Measurements from ENCODE around the gene PRKN. TPM values are rescaled to one million over a fixed set of nuclear protein-coding genes. Genes with fewer than 3 reads are reported as not detected.

PRKN gene
- total and polyA plus RNA-seq, 2 donors (not counting 3 experiments of a cell fraction or from before 2014, with no cell fraction given) = 0.06 TPM; not detected in 1

DNA sequence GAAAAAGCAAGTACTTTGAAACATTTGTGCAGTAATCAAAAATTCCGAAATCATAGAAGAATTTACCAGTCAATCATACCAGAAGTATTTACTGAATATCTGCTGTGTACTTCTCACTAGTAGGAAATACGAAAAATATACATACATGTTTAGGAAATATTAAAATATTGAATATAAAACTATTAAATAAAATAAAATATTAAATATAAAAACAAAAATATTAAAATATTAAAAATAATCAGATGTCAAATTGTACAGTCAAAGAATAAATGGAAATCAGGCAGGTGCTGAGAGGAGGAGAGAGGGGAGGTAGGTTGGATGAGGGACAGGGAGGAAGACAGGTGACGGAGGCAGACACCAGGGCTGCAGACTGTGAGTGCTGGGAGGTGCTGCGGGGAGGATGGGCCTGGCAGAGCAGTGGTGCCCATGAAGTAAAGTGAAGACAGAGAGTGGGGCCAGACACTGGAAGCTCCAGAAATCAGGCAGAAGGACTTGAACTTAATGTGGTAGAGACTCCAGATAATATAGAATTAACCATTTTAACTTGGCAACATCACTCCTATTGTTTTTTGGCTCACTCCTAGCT is 55.9 kb downstream of the PRKN start:
- intact Hi-C loops (cut with micrococcal nuclease) = no loop called here
- TF ChIP-seq JUN (IDR thresholded peaks at IDR 0.05; ENCODE audit: borderline replicate concordance, insufficient read depth, insufficient read length, low read depth) (no peak), GATA2 (IDR thresholded peaks at IDR 0.05; ENCODE audit: insufficient read depth, insufficient read length, low read depth, low read length) (no peak), POLR2AphosphoS5 (IDR thresholded peaks at IDR 0.05; ENCODE audit: insufficient read depth, low read depth, low read length) (no peak), EZH2 (IDR thresholded peaks at IDR 0.05; ENCODE audit: borderline replicate concordance, low read depth, low read length, severe bottlenecking) (no peak), FOS (IDR thresholded peaks at IDR 0.05; ENCODE audit: borderline replicate concordance, insufficient read depth, low read length) (no peak), MYC (IDR thresholded peaks at IDR 0.05; ENCODE audit: low read depth, low read length) (no peak), POLR2A (IDR thresholded peaks at IDR 0.05; ENCODE audit: low read depth, low read length) (no peak)
- TF ChIP-seq, protein P1, sequence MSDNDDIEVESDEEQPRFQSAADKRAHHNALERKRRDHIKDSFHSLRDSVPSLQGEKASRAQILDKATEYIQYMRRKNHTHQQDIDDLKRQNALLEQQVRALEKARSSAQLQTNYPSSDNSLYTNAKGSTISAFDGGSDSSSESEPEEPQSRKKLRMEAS (IDR thresholded peaks at IDR 0.05; ENCODE audit: insufficient read depth, insufficient read length) = no peak
- TF ChIP-seq, protein P2, sequence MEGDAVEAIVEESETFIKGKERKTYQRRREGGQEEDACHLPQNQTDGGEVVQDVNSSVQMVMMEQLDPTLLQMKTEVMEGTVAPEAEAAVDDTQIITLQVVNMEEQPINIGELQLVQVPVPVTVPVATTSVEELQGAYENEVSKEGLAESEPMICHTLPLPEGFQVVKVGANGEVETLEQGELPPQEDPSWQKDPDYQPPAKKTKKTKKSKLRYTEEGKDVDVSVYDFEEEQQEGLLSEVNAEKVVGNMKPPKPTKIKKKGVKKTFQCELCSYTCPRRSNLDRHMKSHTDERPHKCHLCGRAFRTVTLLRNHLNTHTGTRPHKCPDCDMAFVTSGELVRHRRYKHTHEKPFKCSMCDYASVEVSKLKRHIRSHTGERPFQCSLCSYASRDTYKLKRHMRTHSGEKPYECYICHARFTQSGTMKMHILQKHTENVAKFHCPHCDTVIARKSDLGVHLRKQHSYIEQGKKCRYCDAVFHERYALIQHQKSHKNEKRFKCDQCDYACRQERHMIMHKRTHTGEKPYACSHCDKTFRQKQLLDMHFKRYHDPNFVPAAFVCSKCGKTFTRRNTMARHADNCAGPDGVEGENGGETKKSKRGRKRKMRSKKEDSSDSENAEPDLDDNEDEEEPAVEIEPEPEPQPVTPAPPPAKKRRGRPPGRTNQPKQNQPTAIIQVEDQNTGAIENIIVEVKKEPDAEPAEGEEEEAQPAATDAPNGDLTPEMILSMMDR (IDR thresholded peaks at IDR 0.05; ENCODE audit: extremely low read depth in 1 of 2, insufficient read depth in 1 of 2, low read depth in 1 of 2, low read length in 2 of 2) = no peak
- H2AFZ ChIP-seq (ENCODE audit: low read depth, low read length) = no peak overlapping the region
- H3K27me3 ChIP-seq (ENCODE audit: control insufficient read depth in 2 of 2, insufficient read depth in 2 of 2, low read length in 2 of 2) = no peaks in the 10 kb centered on the region
- H3K4me1 ChIP-seq (ENCODE audit: control insufficient read depth, extremely low read depth, insufficient read depth, low read length) = no peaks in the 10 kb centered on the region
- no peak overlapping the region for H3K9ac ChIP-seq (replicated peaks; ENCODE audit: extremely low read depth, insufficient read depth, low read length)
- H3K36me3 ChIP-seq (ENCODE audit: control insufficient read depth in 2 of 2, extremely low read depth in 1 of 2, insufficient read depth in 2 of 2, low read length in 2 of 2) = no peaks in the 10 kb centered on the region
- CTCF ChIA-PET = no interaction called here
- no peak overlapping the region for H3K4me2 ChIP-seq (ENCODE audit: insufficient read depth, low read length)
- no peaks in the 10 kb centered on the region for H3K9me3 ChIP-seq (replicated peaks; ENCODE audit: control insufficient read depth, insufficient read depth, low read length)
- no peaks in the 10 kb centered on the region for H4K20me1 ChIP-seq (replicated peaks; ENCODE audit: control insufficient read depth, extremely low read depth, insufficient read depth, low read length)
- POLR2A ChIA-PET = no interaction called here
- no peak overlapping the region for H3K27ac ChIP-seq (ENCODE audit: insufficient read depth, low read depth, low read length)
- BruUV-seq (replicated peaks) = no TSS peak
- no peaks in the 10 kb centered on the region for H3K9me1 ChIP-seq (replicated peaks; ENCODE audit: control insufficient read depth, extremely low read depth, insufficient read depth, low read length)
- no peaks in the 10 kb centered on the region for H3K79me2 ChIP-seq (ENCODE audit: control insufficient read depth, insufficient read depth, low read length)
- no peak overlapping the region for H3K4me3 ChIP-seq (replicated peaks in 1 of 3; ENCODE audit: insufficient read depth in 1 of 3, low read depth in 1 of 3, low read length in 3 of 3)
- FAIRE-seq = no peak
- no peak for DNase-seq (ENCODE audit: low read depth, low spot score)
- dilution Hi-C loops (cut with MboI; ENCODE audit: extremely low pct_ligation_motif_present, low sequenced_read_pairs) = no loop called here

Measured in endothelial cell of umbilical vein (primary cell).